ENCODE results near the gene KDM4D. TPM values are rescaled to one million over a fixed set of nuclear protein-coding genes. Genes with fewer than 3 reads are reported as not detected.

Gene KDM4D
- total RNA-seq, 1 experiment from 2014 or later: 2.4 TPM

DNA sequence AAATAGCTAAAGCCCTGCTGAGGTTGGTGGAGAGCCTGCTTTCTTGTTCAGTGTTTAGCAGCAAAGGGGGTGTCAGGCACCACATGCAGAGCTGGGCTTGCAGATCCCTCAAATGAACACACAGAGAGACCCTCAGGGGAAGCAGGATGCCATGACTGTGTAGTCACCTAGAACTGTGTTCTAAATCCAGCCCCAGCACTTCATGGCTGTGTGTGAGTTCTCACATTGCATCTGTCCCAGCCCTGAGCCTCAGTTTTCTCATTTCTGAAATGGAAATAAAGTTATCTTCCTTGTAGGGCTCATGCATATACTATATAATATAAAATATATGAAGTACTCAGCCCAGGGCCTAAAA, 47.3 kb upstream of the KDM4D start (continued):
- TF ChIP-seq TEAD1 (CRISPR knock-in tag; IDR thresholded peaks at IDR 0.05) (no peak), ZNF219 (CRISPR knock-in tag; IDR thresholded peaks at IDR 0.05; ENCODE audit: borderline replicate concordance) (no peak), ETV6 (CRISPR knock-in tag; IDR thresholded peaks at IDR 0.05) (no peak), ZNF416 (CRISPR knock-in tag; IDR thresholded peaks at IDR 0.05) (no peak), ZNF423 (CRISPR knock-in tag; IDR thresholded peaks at IDR 0.05) (no peak), ZNF671 (CRISPR knock-in tag; IDR thresholded peaks at IDR 0.05) (no peak), NR1H2 (CRISPR knock-in tag; IDR thresholded peaks at IDR 0.05) (no peak), ZNF121 (CRISPR knock-in tag; IDR thresholded peaks at IDR 0.05) (no peak), ATF6 (CRISPR knock-in tag; IDR thresholded peaks at IDR 0.05) (no peak)

DNA sequence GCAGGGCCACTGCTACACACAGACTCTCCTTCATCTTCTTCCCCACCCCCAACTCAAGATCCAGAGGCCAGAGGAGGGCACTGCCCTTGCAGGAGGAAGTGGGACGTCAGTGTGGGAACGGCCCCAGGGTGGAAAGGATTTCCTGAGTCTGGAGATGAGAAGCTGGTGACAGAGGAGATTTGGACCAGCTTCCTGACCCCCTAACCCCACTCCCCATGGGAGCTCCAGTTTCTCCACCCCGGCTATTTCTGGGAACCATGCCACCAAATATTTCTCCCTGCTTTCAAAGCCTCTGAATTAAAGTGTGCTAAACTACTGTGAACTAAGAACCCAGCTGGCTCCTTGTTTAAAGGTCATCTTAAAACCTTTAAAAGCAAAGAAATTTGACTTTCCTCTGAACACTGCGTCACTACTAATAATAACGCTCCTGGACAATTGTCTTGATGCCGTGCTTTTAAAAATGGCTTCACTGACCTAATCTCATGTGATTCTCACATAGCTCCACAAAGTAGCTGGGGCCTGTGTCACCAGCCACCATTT, 46.7 kb upstream of the KDM4D start:
- ChIA-PET POLR2A (no interaction called here), CTCF (interaction anchor here (0.6 to 0.7 kb wide), 2 partner anchors 29 to 224 kb away, joined by 3 to 4 read pairs; no protein-coding TSS in a partner anchor)
- peaks cover 15% of the 10 kb centered on the region for H3K4me1 Mint-ChIP-seq
- no peaks in the 10 kb centered on the region for H3K27me3 Mint-ChIP-seq (ENCODE audit: low read depth)
- no peak overlapping the region for H3K27ac Mint-ChIP-seq
- TF ChIP-seq EMX1 (CRISPR knock-in tag; IDR thresholded peaks at IDR 0.05) (no peak), ELF4 (CRISPR knock-in tag; IDR thresholded peaks at IDR 0.05; ENCODE audit: low read depth) (no peak), SMAD3 (CRISPR knock-in tag; IDR thresholded peaks at IDR 0.05; ENCODE audit: borderline replicate concordance) (no peak), ZNF281 (CRISPR knock-in tag; IDR thresholded peaks at IDR 0.05) (no peak), ZMAT4 (CRISPR knock-in tag; IDR thresholded peaks at IDR 0.05) (no peak), ERG (CRISPR knock-in tag; IDR thresholded peaks at IDR 0.05) (no peak), TEAD1 (CRISPR knock-in tag; IDR thresholded peaks at IDR 0.05) (no peak), TP53 (CRISPR knock-in tag; IDR thresholded peaks at IDR 0.05) (no peak), ZNF317 (CRISPR knock-in tag; IDR thresholded peaks at IDR 0.05; ENCODE audit: borderline replicate concordance, low read depth) (no peak)
- TF ChIP-seq, protein P1, sequence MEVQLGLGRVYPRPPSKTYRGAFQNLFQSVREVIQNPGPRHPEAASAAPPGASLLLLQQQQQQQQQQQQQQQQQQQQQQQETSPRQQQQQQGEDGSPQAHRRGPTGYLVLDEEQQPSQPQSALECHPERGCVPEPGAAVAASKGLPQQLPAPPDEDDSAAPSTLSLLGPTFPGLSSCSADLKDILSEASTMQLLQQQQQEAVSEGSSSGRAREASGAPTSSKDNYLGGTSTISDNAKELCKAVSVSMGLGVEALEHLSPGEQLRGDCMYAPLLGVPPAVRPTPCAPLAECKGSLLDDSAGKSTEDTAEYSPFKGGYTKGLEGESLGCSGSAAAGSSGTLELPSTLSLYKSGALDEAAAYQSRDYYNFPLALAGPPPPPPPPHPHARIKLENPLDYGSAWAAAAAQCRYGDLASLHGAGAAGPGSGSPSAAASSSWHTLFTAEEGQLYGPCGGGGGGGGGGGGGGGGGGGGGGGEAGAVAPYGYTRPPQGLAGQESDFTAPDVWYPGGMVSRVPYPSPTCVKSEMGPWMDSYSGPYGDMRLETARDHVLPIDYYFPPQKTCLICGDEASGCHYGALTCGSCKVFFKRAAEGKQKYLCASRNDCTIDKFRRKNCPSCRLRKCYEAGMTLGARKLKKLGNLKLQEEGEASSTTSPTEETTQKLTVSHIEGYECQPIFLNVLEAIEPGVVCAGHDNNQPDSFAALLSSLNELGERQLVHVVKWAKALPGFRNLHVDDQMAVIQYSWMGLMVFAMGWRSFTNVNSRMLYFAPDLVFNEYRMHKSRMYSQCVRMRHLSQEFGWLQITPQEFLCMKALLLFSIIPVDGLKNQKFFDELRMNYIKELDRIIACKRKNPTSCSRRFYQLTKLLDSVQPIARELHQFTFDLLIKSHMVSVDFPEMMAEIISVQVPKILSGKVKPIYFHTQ (CRISPR knock-in tag; IDR thresholded peaks at IDR 0.05): no peak
- H3K4me3 Mint-ChIP-seq: no peak overlapping the region
- DNase-seq (ENCODE audit: low spot score): no peak
- no peaks in the 10 kb centered on the region for H3K36me3 Mint-ChIP-seq
- H3K9me3 Mint-ChIP-seq: no peaks in the 10 kb centered on the region
- ATAC-seq: peak; percentile 75
